Suprapubic skin (tissue), 4 donors: ENCODE measurements around the gene FBXO3.

ENCODE experiments used
- CTCF ChIP-seq, 2 donors: fragments of 200-600 bp in 1 of 2; fragments of 450-650 bp in 1 of 2; sonication (generic) in 1 of 2; IDR thresholded peaks; one replicate each; pipeline ENCODE4 v1.5.1; 2016 to 2019; ENCODE audit warnings: antibody characterized with exemption in 2 of 2, mild to moderate bottlenecking in 1 of 2, moderate library complexity in 1 of 2
- EP300 ChIP-seq: sonication (generic); formaldehyde crosslinking; IDR thresholded peaks from one replicate; pipeline ENCODE4 v1.6.1; 2017; ENCODE audit warnings: antibody characterized with exemption
- POLR2A ChIP-seq, 2 donors: fragments of 450-650 bp; IDR thresholded peaks; one replicate each; pipeline ENCODE4 v1.6.1; 2017; ENCODE audit warnings: antibody characterized with exemption in 2 of 2, mild to moderate bottlenecking in 2 of 2, moderate library complexity in 2 of 2
- POLR2AphosphoS5 ChIP-seq, 3 donors: sonication (generic); formaldehyde crosslinking; IDR thresholded peaks; one replicate each; pipeline ENCODE4 v1.6.1; 2017; ENCODE audit warnings: antibody characterized with exemption in 3 of 3

DNA sequence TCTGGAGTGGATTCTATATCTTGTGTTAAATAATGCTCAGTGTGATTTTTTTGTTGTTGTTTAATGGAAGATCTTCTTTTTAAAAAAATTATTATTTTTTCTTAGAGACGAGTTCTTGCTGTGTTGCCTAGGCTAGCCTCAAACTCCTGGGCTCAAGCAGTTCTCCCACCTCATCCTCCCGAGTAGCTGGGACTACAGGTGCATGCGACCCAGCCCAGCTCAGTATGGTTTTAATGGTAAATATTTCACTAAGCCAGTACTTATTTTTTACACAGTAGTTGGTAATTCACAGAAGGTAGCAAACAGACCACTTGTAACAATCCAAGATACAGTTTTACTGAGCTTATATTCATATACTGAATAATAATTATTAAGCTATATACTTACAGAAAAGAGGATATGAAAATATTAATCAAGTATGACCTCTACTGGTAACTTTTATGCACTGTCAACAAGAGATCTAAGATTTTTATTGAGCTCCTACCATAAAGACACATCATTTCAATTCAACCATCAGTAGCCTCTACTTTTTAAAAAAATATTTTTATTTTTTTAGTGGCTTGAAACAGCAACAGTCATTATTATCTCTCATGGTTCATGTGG lies 32.0 kb downstream of the FBXO3 start:
- no peak for TF ChIP-seq POLR2A (IDR thresholded peaks at IDR 0.05)
- TF ChIP-seq CTCF (IDR thresholded peaks at IDR 0.05), result peak; percentile 29 to 43
- TF ChIP-seq EP300, result no peak
- no peak for TF ChIP-seq POLR2AphosphoS5 (IDR thresholded peaks at IDR 0.05)
